SK-N-SH (cell line): ENCODE data around the gene TCP11L2. TPM values are rescaled to one million over a fixed set of nuclear protein-coding genes. Genes with fewer than 3 reads are reported as not detected.

Source experiments
- CTCF ChIA-PET: fragments of 300-600, 350-600 bp; formaldehyde crosslinking; extraction: SDS; loops from one replicate; lab custom pipeline; 2021; lab: Yijun Ruan, JAX
- POLR2A ChIA-PET: fragments of 350-600 bp; sonication (Branson Sonifier 250); formaldehyde crosslinking; extraction: SDS; loops from one replicate; lab custom pipeline; 2020; ENCODE audit warnings: antibody characterized with exemption, inconsistent platforms; lab: Yijun Ruan, JAX
- DNase-seq: peaks from one replicate; pipeline ENCODE4 v3.0.0; 2012
- H2AFZ ChIP-seq: fragments of 200-600 bp; sonication (generic); 2 replicates; pipeline ENCODE4 v1.8.1; 2016; ENCODE audit warnings: antibody characterized with exemption, mild to moderate bottlenecking, low read depth
- H3F3A ChIP-seq: fragments of 200-600 bp; sonication (generic); replicated peaks from 2 replicates; pipeline ENCODE3; 2016; ENCODE audit warnings: antibody characterized with exemption, mild to moderate bottlenecking; ENCODE audit not compliant: insufficient read depth
- H3K27ac ChIP-seq, 2 experiments: fragments of 200-500 bp in 1 of 2; fragments of 200-600 bp in 1 of 2; sonication (Bioruptor generic) in 1 of 2; sonication (generic), shearing (Covaris generic) in 1 of 2; 2 replicates each; pipeline versions ENCODE4 v1.5.1 to v1.6.1; 2014 to 2016; ENCODE audit warnings: low read depth in 2 of 2, inconsistent platforms in 1 of 2, low read length in 1 of 2, mild to moderate bottlenecking in 1 of 2, mixed read lengths in 1 of 2
- H3K27me3 ChIP-seq: fragments of 200-600 bp; sonication (generic), shearing (Covaris generic); 2 replicates; pipeline ENCODE4 v1.6.1; 2016; ENCODE audit warnings: mixed run types; ENCODE audit not compliant: insufficient read depth
- H3K36me3 ChIP-seq, 2 experiments: fragments of 200-500 bp in 1 of 2; fragments of 200-600 bp in 1 of 2; sonication (Bioruptor generic) in 1 of 2; sonication (generic) in 1 of 2; replicated peaks in 1 of 2; 2 replicates each; pipeline versions ENCODE3 to v1.5.1; 2014 to 2016; ENCODE audit warnings: low read length in 1 of 2, mild to moderate bottlenecking in 1 of 2; ENCODE audit not compliant: insufficient read depth in 2 of 2, control insufficient read depth in 1 of 2
- H3K4me1 ChIP-seq, 2 experiments: fragments of 200-500 bp in 1 of 2; fragments of 200-600 bp in 1 of 2; sonication (Bioruptor generic) in 1 of 2; sonication (generic), shearing (Covaris generic) in 1 of 2; 2 replicates each; pipeline versions ENCODE4 v1.5.1 to v1.6.1; 2014 to 2016; ENCODE audit warnings: low read depth in 1 of 2, low read length in 1 of 2, mixed run types in 1 of 2; ENCODE audit not compliant: insufficient read depth in 2 of 2, control insufficient read depth in 1 of 2
- H3K4me2 ChIP-seq: fragments of 200-600 bp; sonication (generic), shearing (Covaris generic); 2 replicates; pipeline ENCODE4 v1.6.1; 2017; ENCODE audit warnings: mixed run types
- H3K4me3 ChIP-seq, 2 experiments: fragments of 200-500 bp in 1 of 2; fragments of 200-600 bp in 1 of 2; sonication (Bioruptor generic) in 1 of 2; sonication (generic), shearing (Covaris generic) in 1 of 2; 2 replicates each; pipeline versions ENCODE4 v1.5.1 to v1.8.1; 2014 to 2016; ENCODE audit warnings: low read depth in 2 of 2, inconsistent platforms in 1 of 2, low read length in 1 of 2, mild to moderate bottlenecking in 1 of 2, mixed read lengths in 1 of 2, moderate library complexity in 1 of 2
- H3K79me2 ChIP-seq: fragments of 200-600 bp; sonication (generic); 2 replicates; pipeline ENCODE4 v1.8.1; 2017; ENCODE audit warnings: mild to moderate bottlenecking; ENCODE audit not compliant: insufficient read depth
- H3K9ac ChIP-seq: fragments of 200-600 bp; sonication (generic); 2 replicates; pipeline ENCODE4 v1.6.1; 2017; ENCODE audit warnings: mixed run types
- H3K9me2 ChIP-seq: fragments of 200-600 bp; sonication (generic); 2 replicates; pipeline ENCODE4 v1.6.1; 2017; ENCODE audit warnings: mixed run types
- H3K9me3 ChIP-seq: fragments of 200-600 bp; sonication (generic); 2 replicates; pipeline ENCODE4 v1.6.1; 2017; ENCODE audit warnings: mixed run types, mild to moderate bottlenecking, moderate library complexity
- H4K20me1 ChIP-seq: fragments of 200-600 bp; sonication (generic); 2 replicates; pipeline ENCODE4 v1.6.1; 2017; ENCODE audit warnings: mild to moderate bottlenecking, mixed run types; ENCODE audit not compliant: insufficient read depth
- CHD2 ChIP-seq: fragments of 150-350 bp; IDR thresholded peaks from 2 replicates; pipeline ENCODE4 v1.6.1; 2018; ENCODE audit warnings: low read length; ENCODE audit not compliant: partially characterized antibody
- ELF1 ChIP-seq: IDR thresholded peaks from 2 replicates; pipeline ENCODE4 v1.4.0; 2012
- EP300 ChIP-seq, 2 experiments: IDR thresholded peaks; 2 replicates each; pipeline versions ENCODE4 v1.4.0 to v1.6.1; 2012; ENCODE audit warnings: borderline replicate concordance in 1 of 2, low read depth in 1 of 2, low read length in 1 of 2
- FOXJ3 ChIP-seq: sonication (generic); formaldehyde crosslinking; IDR thresholded peaks from 2 replicates; pipeline ENCODE4 v1.5.1; 2020; ENCODE audit warnings: mild to moderate bottlenecking, missing genetic modification reagents
- GABPA ChIP-seq: IDR thresholded peaks from 2 replicates; pipeline ENCODE4 v1.4.0; 2012; ENCODE audit warnings: low read depth, mild to moderate bottlenecking
- GATA2 ChIP-seq: sonication (generic); formaldehyde crosslinking; IDR thresholded peaks from 2 replicates; pipeline ENCODE4 v1.5.0; 2020; ENCODE audit warnings: mild to moderate bottlenecking, missing genetic modification reagents
- JUND ChIP-seq: IDR thresholded peaks from 2 replicates; pipeline ENCODE4 v1.4.0; 2012
- NFIC ChIP-seq: IDR thresholded peaks from 2 replicates; pipeline ENCODE4 v1.4.0; 2012; ENCODE audit warnings: borderline replicate concordance
- POLR2AphosphoS5 ChIP-seq: IDR thresholded peaks from 2 replicates; pipeline ENCODE4 v1.6.1; 2012; ENCODE audit warnings: low read depth, low read length
- RAD21 ChIP-seq: IDR thresholded peaks from 2 replicates; pipeline ENCODE4 v1.6.1; 2012; ENCODE audit warnings: mild to moderate bottlenecking, low read length
- RFX5 ChIP-seq: IDR thresholded peaks from 2 replicates; pipeline ENCODE4 v1.6.1; 2012; ENCODE audit warnings: mild to moderate bottlenecking, improper control_type of control experiment, low read length
- SMC3 ChIP-seq: IDR thresholded peaks from 2 replicates; pipeline ENCODE4 v1.6.1; 2012; ENCODE audit warnings: low read depth, low read length, improper control_type of control experiment
- TCF12 ChIP-seq: IDR thresholded peaks from 2 replicates; pipeline ENCODE4 v1.4.0; 2012
- TEAD4 ChIP-seq: IDR thresholded peaks from 2 replicates; pipeline ENCODE4 v1.4.0; 2012; ENCODE audit warnings: mild to moderate bottlenecking, borderline replicate concordance; ENCODE audit not compliant: insufficient read depth
- WGBS: methylation state at CpG from one replicate; pipeline ENCODE4 v1.1.6; 2017; ENCODE audit warnings: low lambda C conversion rate; 5-methylcytosine and 5-hydroxymethylcytosine counted together
- polyA plus RNA-seq, 3 experiments: library from polyadenylated mRNA; depleted of rRNA; stranded (reverse); fragments of >200 nt; gene quantifications; 2 replicates each; pipeline ENCODE4 v1.2.3, GENCODE V29; 2012
- TF ChIP-seq, protein P1 (sequence below): IDR thresholded peaks from 2 replicates; pipeline ENCODE4; 2012
- TF ChIP-seq, protein P2 (sequence below): fragments of 200-600 bp; sonication (generic); IDR thresholded peaks from 2 replicates; pipeline ENCODE4 v1.6.1; 2017; ENCODE audit warnings: antibody characterized with exemption, mild to moderate bottlenecking, moderate library complexity
- TF ChIP-seq, protein P3 (sequence below): IDR thresholded peaks from 2 replicates; pipeline ENCODE4 v1.4.0; 2012; ENCODE audit warnings: low read depth, borderline replicate concordance

TCP11L2 gene
- polyA plus RNA-seq, 1 of the 3 experiments (the other 2 are of a cell fraction), result 4.0 TPM

DNA sequence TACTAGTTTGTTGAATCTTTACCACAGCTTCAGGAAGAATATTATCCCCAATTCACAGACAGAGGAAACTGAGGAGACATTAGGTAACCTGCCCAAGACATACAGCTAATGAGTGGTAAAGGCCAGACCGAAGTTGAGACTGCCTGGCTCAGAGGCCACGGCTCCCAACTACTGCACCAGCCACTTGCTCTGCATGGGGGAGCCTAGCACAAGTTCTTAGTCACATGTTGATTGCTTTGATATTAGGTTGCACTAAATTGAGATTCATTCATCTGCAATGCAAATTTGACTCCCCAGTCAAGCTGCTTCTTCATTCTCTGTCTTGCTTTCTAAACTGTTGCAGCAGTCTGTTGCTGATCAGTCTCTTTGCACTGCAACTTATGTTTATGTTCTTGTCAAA, 29.1 kb downstream of the TCP11L2 start:
- Histone ChIP-seq H3K9me2 (no peaks in the 10 kb centered on the region), H3K36me3 (peaks cover 4 to 13% of the 10 kb centered on the region in 2 experiments), H3K9ac (no peak overlapping the region), H4K20me1 (no peaks in the 10 kb centered on the region), H2AFZ (no peak overlapping the region), H3K9me3 (no peaks in the 10 kb centered on the region), H3K4me2 (no peak overlapping the region), H3K27ac (no peak overlapping the region), H3F3A (no peaks in the 10 kb centered on the region), H3K4me1 (no peaks in the 10 kb centered on the region), H3K79me2 (no peaks in the 10 kb centered on the region), H3K27me3 (no peaks in the 10 kb centered on the region), H3K4me3 (no peak overlapping the region)
- DNase-seq, result no peak
- TF ChIP-seq, protein P1, sequence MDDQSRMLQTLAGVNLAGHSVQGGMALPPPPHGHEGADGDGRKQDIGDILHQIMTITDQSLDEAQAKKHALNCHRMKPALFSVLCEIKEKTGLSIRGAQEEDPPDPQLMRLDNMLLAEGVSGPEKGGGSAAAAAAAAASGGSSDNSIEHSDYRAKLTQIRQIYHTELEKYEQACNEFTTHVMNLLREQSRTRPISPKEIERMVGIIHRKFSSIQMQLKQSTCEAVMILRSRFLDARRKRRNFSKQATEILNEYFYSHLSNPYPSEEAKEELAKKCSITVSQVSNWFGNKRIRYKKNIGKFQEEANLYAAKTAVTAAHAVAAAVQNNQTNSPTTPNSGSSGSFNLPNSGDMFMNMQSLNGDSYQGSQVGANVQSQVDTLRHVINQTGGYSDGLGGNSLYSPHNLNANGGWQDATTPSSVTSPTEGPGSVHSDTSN, result no peak
- TF ChIP-seq NFIC (no peak), ELF1 (no peak), TEAD4 (no peak), RFX5 (no peak), CHD2 (no peak), TCF12 (no peak), EP300 (IDR thresholded peaks at IDR 0.05; ENCODE audit: borderline replicate concordance in 1 of 2, low read depth in 1 of 2, low read length in 1 of 2) (no peak), SMC3 (no peak), POLR2AphosphoS5 (no peak), GABPA (no peak), GATA2 (no peak), FOXJ3 (CRISPR knock-in tag) (no peak), JUND (no peak), RAD21 (no peak)
- TF ChIP-seq, protein P2, sequence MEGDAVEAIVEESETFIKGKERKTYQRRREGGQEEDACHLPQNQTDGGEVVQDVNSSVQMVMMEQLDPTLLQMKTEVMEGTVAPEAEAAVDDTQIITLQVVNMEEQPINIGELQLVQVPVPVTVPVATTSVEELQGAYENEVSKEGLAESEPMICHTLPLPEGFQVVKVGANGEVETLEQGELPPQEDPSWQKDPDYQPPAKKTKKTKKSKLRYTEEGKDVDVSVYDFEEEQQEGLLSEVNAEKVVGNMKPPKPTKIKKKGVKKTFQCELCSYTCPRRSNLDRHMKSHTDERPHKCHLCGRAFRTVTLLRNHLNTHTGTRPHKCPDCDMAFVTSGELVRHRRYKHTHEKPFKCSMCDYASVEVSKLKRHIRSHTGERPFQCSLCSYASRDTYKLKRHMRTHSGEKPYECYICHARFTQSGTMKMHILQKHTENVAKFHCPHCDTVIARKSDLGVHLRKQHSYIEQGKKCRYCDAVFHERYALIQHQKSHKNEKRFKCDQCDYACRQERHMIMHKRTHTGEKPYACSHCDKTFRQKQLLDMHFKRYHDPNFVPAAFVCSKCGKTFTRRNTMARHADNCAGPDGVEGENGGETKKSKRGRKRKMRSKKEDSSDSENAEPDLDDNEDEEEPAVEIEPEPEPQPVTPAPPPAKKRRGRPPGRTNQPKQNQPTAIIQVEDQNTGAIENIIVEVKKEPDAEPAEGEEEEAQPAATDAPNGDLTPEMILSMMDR, result no peak
- TF ChIP-seq, protein P3, sequence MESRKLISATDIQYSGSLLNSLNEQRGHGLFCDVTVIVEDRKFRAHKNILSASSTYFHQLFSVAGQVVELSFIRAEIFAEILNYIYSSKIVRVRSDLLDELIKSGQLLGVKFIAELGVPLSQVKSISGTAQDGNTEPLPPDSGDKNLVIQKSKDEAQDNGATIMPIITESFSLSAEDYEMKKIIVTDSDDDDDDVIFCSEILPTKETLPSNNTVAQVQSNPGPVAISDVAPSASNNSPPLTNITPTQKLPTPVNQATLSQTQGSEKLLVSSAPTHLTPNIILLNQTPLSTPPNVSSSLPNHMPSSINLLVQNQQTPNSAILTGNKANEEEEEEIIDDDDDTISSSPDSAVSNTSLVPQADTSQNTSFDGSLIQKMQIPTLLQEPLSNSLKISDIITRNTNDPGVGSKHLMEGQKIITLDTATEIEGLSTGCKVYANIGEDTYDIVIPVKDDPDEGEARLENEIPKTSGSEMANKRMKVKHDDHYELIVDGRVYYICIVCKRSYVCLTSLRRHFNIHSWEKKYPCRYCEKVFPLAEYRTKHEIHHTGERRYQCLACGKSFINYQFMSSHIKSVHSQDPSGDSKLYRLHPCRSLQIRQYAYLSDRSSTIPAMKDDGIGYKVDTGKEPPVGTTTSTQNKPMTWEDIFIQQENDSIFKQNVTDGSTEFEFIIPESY, result no peak
- ChIA-PET POLR2A (no interaction called here), CTCF (interaction anchor here (1.0 to 1.8 kb wide), 3 partner anchors 17 to 105 kb away, joined by 3 to 5 read pairs (median 3); no protein-coding TSS in a partner anchor)
- 88% methylated on average over 2 of the region's 2 CpGs for WGBS
